Caco-2 (cell line): ENCODE measurements around the gene RPH3AL. TPM values are rescaled to one million over a fixed set of nuclear protein-coding genes. Genes with fewer than 3 reads are reported as not detected.
"Not testable (repeated sequence)": the region's sequence is repeated elsewhere in the genome, so short reads cannot be mapped to it uniquely, and the experiment has no call there.

Source experiments
- BruUV-seq: library from RNA; stranded (reverse); fragments of 400-500 nt; replicated peaks from 2 replicates; lab custom pipeline; 2021; lab: Mats Ljungman, UMichigan
- CTCF ChIA-PET: fragments of 300-600 bp; sonication (Branson Sonifier 250); formaldehyde crosslinking; loops from one replicate; lab custom pipeline; 2022; ENCODE audit warnings: antibody characterized with exemption; lab: Charles Lee
- POLR2A ChIA-PET: fragments of 300-600 bp; sonication (Branson Sonifier 250); formaldehyde crosslinking; loops from one replicate; lab custom pipeline; 2022; ENCODE audit warnings: antibody characterized with exemption; lab: Charles Lee
- DNase-seq, 2 experiments: peaks; one replicate each; pipeline versions ENCODE4 v3.0.0 to v3.0.0-alpha.2; 2020 to 2022
- H3K27me3 ChIP-seq: replicated peaks from 2 replicates; pipeline ENCODE4 v1.6.0; 2011; ENCODE audit warnings: low read length; ENCODE audit not compliant: control insufficient read depth, insufficient read depth
- H3K36me3 ChIP-seq: 2 replicates; pipeline ENCODE4 v1.5.1; 2011; ENCODE audit warnings: low read length; ENCODE audit not compliant: control insufficient read depth, insufficient read depth
- H3K4me1 ChIP-seq: fragments of 250-450 bp; sonication (Bioruptor Pico); 2 replicates; pipeline ENCODE4 v1.5.1; 2020; ENCODE audit warnings: mild to moderate bottlenecking
- H3K4me3 ChIP-seq: 2 replicates; pipeline ENCODE4 v1.5.1; 2011; ENCODE audit warnings: low read depth, mild to moderate bottlenecking, control low read depth, low read length
- H3K9me3 ChIP-seq: fragments of 250-450 bp; sonication (Bioruptor Pico); 2 replicates; pipeline ENCODE4 v1.5.1; 2020; ENCODE audit warnings: mild to moderate bottlenecking, moderate library complexity
- H3K27ac Mint-ChIP-seq: one replicate; pipeline ENCODE4 v1.8.0; 2022; ENCODE audit warnings: mixed read lengths; ENCODE audit not compliant: unreplicated experiment
- H3K27me3 Mint-ChIP-seq: one replicate; pipeline ENCODE4 v1.8.0; 2022; ENCODE audit warnings: mixed read lengths; ENCODE audit not compliant: insufficient read depth, unreplicated experiment
- H3K36me3 Mint-ChIP-seq: one replicate; pipeline ENCODE4 v1.8.0; 2022; ENCODE audit warnings: mild to moderate bottlenecking, mixed read lengths; ENCODE audit not compliant: insufficient read depth, unreplicated experiment
- H3K4me1 Mint-ChIP-seq: one replicate; pipeline ENCODE4 v1.8.0; 2022; ENCODE audit warnings: low read depth, mixed read lengths; ENCODE audit not compliant: unreplicated experiment
- H3K4me3 Mint-ChIP-seq: one replicate; pipeline ENCODE4 v1.8.0; 2022; ENCODE audit warnings: mild to moderate bottlenecking, moderate library complexity, mixed read lengths; ENCODE audit not compliant: unreplicated experiment
- H3K9me3 Mint-ChIP-seq: one replicate; pipeline ENCODE4 v1.8.0; 2022; ENCODE audit warnings: mixed read lengths; ENCODE audit not compliant: unreplicated experiment
- CTCF ChIP-seq, 2 experiments: fragments of 200-600 bp in 1 of 2; IDR thresholded peaks; 1 replicate in 1 of 2; 2 replicates in 1 of 2; pipeline versions ENCODE4 v1.5.1 to v1.8.0; 2011 to 2022; ENCODE audit warnings: antibody characterized with exemption in 1 of 2, control low read depth in 1 of 2, inconsistent platforms in 1 of 2, low read depth in 1 of 2, low read length in 1 of 2, mild to moderate bottlenecking in 1 of 2, moderate library complexity in 1 of 2; ENCODE audit not compliant: insufficient read depth in 1 of 2, severe bottlenecking in 1 of 2, unreplicated experiment in 1 of 2
- intact Hi-C: fragments of 100-400 bp; cut with micrococcal nuclease; formaldehyde crosslinking; loops from one replicate; pipeline ENCODE4 v1.10.0; 2022; ENCODE audit not compliant: unreplicated experiment
- total RNA-seq: library from RNA; stranded (reverse); gene quantifications from 2 replicates; pipeline ENCODE4 v1.2.3, GENCODE V29; 2022

RPH3AL gene
- total RNA-seq, 1 experiment from 2014 or later = 36.0 TPM

GRCh38 chr17:320809-321385 lies 31.7 kb downstream of the RPH3AL start:
- ChIA-PET POLR2A (no interaction called here), CTCF (no interaction called here)
- Mint-ChIP-seq H3K27me3 (no peaks in the 10 kb centered on the region), H3K4me3 (no peak overlapping the region), H3K36me3 (peaks cover 47% of the 10 kb centered on the region), H3K4me1 (no peaks in the 10 kb centered on the region), H3K9me3 (peaks cover 30% of the 10 kb centered on the region), H3K27ac (no peak overlapping the region)
- no peaks in the 10 kb centered on the region for H3K9me3 ChIP-seq
- no peak overlapping the region for H3K4me3 ChIP-seq
- no TSS peak for BruUV-seq
- no peaks in the 10 kb centered on the region for H3K4me1 ChIP-seq
- DNase-seq = no peak
- no peaks in the 10 kb centered on the region for H3K27me3 ChIP-seq
- peaks cover 5% of the 10 kb centered on the region for H3K36me3 ChIP-seq
- intact Hi-C loops = no loop called here
- no peak for TF ChIP-seq CTCF (IDR thresholded peaks at IDR 0.05; ENCODE audit: insufficient read depth in 1 of 2, low read depth in 1 of 2, low read length in 1 of 2, severe bottlenecking in 1 of 2, unreplicated experiment in 1 of 2)

- Mint-ChIP-seq H3K4me1 (no peaks in the 10 kb centered on the region), H3K27ac (no peak overlapping the region), H3K27me3 (no peaks in the 10 kb centered on the region), H3K36me3 (peaks cover 55% of the 10 kb centered on the region), H3K4me3 (no peak overlapping the region), H3K9me3 (peaks cover 38% of the 10 kb centered on the region)
- CTCF ChIA-PET = no interaction called here
- H3K9me3 ChIP-seq = no peaks in the 10 kb centered on the region
- TF ChIP-seq CTCF (IDR thresholded peaks at IDR 0.05; ENCODE audit: insufficient read depth in 1 of 2, low read depth in 1 of 2, low read length in 1 of 2, severe bottlenecking in 1 of 2, unreplicated experiment in 1 of 2) = no peak
- H3K36me3 ChIP-seq = peaks cover 5% of the 10 kb centered on the region
- intact Hi-C loops = no loop called here
- no peaks in the 10 kb centered on the region for H3K4me1 ChIP-seq
- no peak for DNase-seq
- BruUV-seq = no TSS peak
- POLR2A ChIA-PET = no interaction called here
- no peaks in the 10 kb centered on the region for H3K27me3 ChIP-seq
- H3K4me3 ChIP-seq = no peak overlapping the region
Measured at GRCh38 chr17:320139-320538, 32.5 kb downstream of the RPH3AL start.

- H3K36me3 Mint-ChIP-seq = peaks cover 54% of the 10 kb centered on the region
- intact Hi-C loops = no loop called here
- peaks cover 46% of the 10 kb centered on the region for H3K9me3 Mint-ChIP-seq
- H3K27me3 Mint-ChIP-seq = no peaks in the 10 kb centered on the region
- no peak overlapping the region for H3K27ac Mint-ChIP-seq
- H3K4me3 ChIP-seq = no peak overlapping the region
- H3K4me1 Mint-ChIP-seq = no peaks in the 10 kb centered on the region
- no peaks in the 10 kb centered on the region for H3K4me1 ChIP-seq
- no peaks in the 10 kb centered on the region for H3K9me3 ChIP-seq
- CTCF ChIA-PET = no interaction called here
- no TSS peak for BruUV-seq
- POLR2A ChIA-PET = no interaction called here
- TF ChIP-seq CTCF (IDR thresholded peaks at IDR 0.05; ENCODE audit: insufficient read depth in 1 of 2, low read depth in 1 of 2, low read length in 1 of 2, severe bottlenecking in 1 of 2, unreplicated experiment in 1 of 2) = no peak
- H3K36me3 ChIP-seq = peaks cover 5% of the 10 kb centered on the region
- no peak for DNase-seq
- no peaks in the 10 kb centered on the region for H3K27me3 ChIP-seq
- H3K4me3 Mint-ChIP-seq = no peak overlapping the region
Measured at GRCh38 chr17:319266-319665, 33.3 kb downstream of the RPH3AL start.

GRCh38 chr17:317070-317469 lies 35.5 kb downstream of the RPH3AL start:
- H3K36me3 Mint-ChIP-seq = peaks cover 46% of the 10 kb centered on the region
- BruUV-seq, DNase-seq, H3K4me1 ChIP-seq, H3K4me3 ChIP-seq, intact Hi-C loops, H3K27ac Mint-ChIP-seq, POLR2A ChIA-PET, H3K36me3 ChIP-seq, H3K4me1 Mint-ChIP-seq, H3K27me3 Mint-ChIP-seq, H3K9me3 ChIP-seq, H3K27me3 ChIP-seq, H3K4me3 Mint-ChIP-seq: not testable (repeated sequence)
- H3K9me3 Mint-ChIP-seq = peaks cover 48% of the 10 kb centered on the region
- CTCF ChIA-PET = interaction anchor here (1.1 kb wide), 1 partner anchor 8 kb away, joined by 3 read pairs; no protein-coding TSS in a partner anchor

GRCh38 chr17:315399-315798 lies 37.2 kb downstream of the RPH3AL start:
- CTCF ChIA-PET, H3K36me3 ChIP-seq, H3K27ac Mint-ChIP-seq, H3K4me3 Mint-ChIP-seq, H3K9me3 ChIP-seq, H3K27me3 Mint-ChIP-seq, H3K4me3 ChIP-seq, DNase-seq, H3K4me1 ChIP-seq, H3K4me1 Mint-ChIP-seq, POLR2A ChIA-PET, intact Hi-C loops, BruUV-seq, H3K27me3 ChIP-seq: not testable (repeated sequence)
- Mint-ChIP-seq H3K36me3 (peaks cover 46% of the 10 kb centered on the region), H3K9me3 (peaks cover 48% of the 10 kb centered on the region)
